Heart right ventricle (tissue), 16 donors: ENCODE results near the gene ACBD7. TPM values are rescaled to one million over a fixed set of nuclear protein-coding genes. Genes with fewer than 3 reads are reported as not detected.

Source experiments
- ATAC-seq, 8 donors: fragments of 200-7000 bp; cut with Tn5 transposase; one replicate each; pipeline ENCODE4 v1.9.1; 2020; ENCODE audit warnings: mild to moderate bottlenecking in 8 of 8, moderate library complexity in 8 of 8, moderate number of reproducible peaks in 1 of 8
- DNase-seq, 2 donors: peaks; one replicate each; pipeline ENCODE4 v3.0.0-alpha.2; 2020
- H3K27ac ChIP-seq, 10 donors: fragments of 200-600 bp; sonication (generic) in 2 of 10; one replicate each; pipeline versions ENCODE4 v1.5.0 to v1.8.0; 2020 to 2022; ENCODE audit warnings: mild to moderate bottlenecking in 3 of 10
- H3K27me3 ChIP-seq, 7 donors: fragments of 200-600 bp; one replicate each; pipeline ENCODE4 v1.8.0; 2021 to 2022; ENCODE audit warnings: mild to moderate bottlenecking in 2 of 7
- H3K36me3 ChIP-seq, 9 donors: fragments of 200-600 bp; sonication (generic) in 1 of 9; one replicate each; pipeline versions ENCODE4 v1.5.0 to v1.8.0; 2020 to 2022; ENCODE audit warnings: mild to moderate bottlenecking in 2 of 9
- H3K4me1 ChIP-seq, 9 donors: fragments of 200-600 bp; sonication (generic) in 1 of 9; one replicate each; pipeline versions ENCODE4 v1.5.0 to v1.8.0; 2020 to 2022; ENCODE audit warnings: mild to moderate bottlenecking in 4 of 9
- H3K4me3 ChIP-seq, 10 donors: fragments of 200-600 bp; sonication (generic) in 2 of 10; one replicate each; pipeline versions ENCODE4 v1.5.0 to v1.8.0; 2020 to 2022; ENCODE audit warnings: mild to moderate bottlenecking in 7 of 10, moderate library complexity in 2 of 10
- H3K9me3 ChIP-seq, 11 donors: fragments of 200-600 bp in 10 of 11; sonication (generic) in 2 of 11; one replicate each; pipeline versions ENCODE4 v1.5.0 to v1.8.0; 2013 to 2022; ENCODE audit warnings: mild to moderate bottlenecking in 2 of 11, control low read depth in 1 of 11, moderate library complexity in 1 of 11
- WGBS, 2 donors: extraction: QIAGEN DNeasy Blood & Tissue Kit; methylation state at CpG; one replicate each; pipeline ENCODE4 v1.1.7; 2013; ENCODE audit warnings: inconsistent platforms in 1 of 2; 5-methylcytosine and 5-hydroxymethylcytosine counted together
- intact Hi-C, 10 donors: fragments of 100-400 bp; cut with DNase I; formaldehyde crosslinking; loops; one replicate each; pipeline versions ENCODE4 v1.11.1 to v1.14.2; 2022
- polyA plus RNA-seq, 2 donors: library from polyadenylated mRNA; stranded (reverse); fragments of 200-250 nt; gene quantifications; one replicate each; pipeline ENCODE4 v1.2.3, GENCODE V29; 2013
- total RNA-seq, 10 donors: library from RNA; stranded (reverse); fragmentation: NEBNext Ultra II Directional in 3 of 10; extraction: Animal tissue kit (Norgen Biotek cat#: 25700) in 3 of 10; gene quantifications; one replicate each; pipeline versions ENCODE4 v1.2.1 to v1.2.4, GENCODE V29; 2021 to 2023
- TF ChIP-seq, protein P1 (sequence below), 9 donors: fragments of 200-600 bp; sonication (generic) in 2 of 9; IDR thresholded peaks; one replicate each; pipeline versions ENCODE4 v1.5.0 to v1.8.0; 2021 to 2022; ENCODE audit warnings: antibody characterized with exemption in 9 of 9, mild to moderate bottlenecking in 5 of 9, moderate library complexity in 1 of 9
- donor health status: Arrhythmogenic right ventricular cardiomyopathy.
- donor health status: ischemic (EF 13 %, LVEDD 7.1; RV severe dilation, severe dysfunction).
- donor health status: healthy with polysubstance abuse.
- donor health status: DM: no; HTN: yes; CAD: no.
- donor health status: DM: no; HTN: no; CAD: no.
- donor health status: ischemic (EF 25% LVEDD 6.9; RV normal size, moderate dysfunction).
- donor health status: ischemic (EF 25% LVEDD 5.7; RV mildly dilated, moderate dysfunction).
- donor health status: healthy.
- donor health status: DM: yes; HTN: yes; CAD: no.
- donor health status: Ischemic cardiomyopathy.
- donor health status: ischemic (EF 35%, LVEDD 5.7; RV mildly dilated, moderate dysfunction).
- donor health status: nonischemic (EF 11% LVEDD 7.7; RV severe dilation, severe dysfunction).
- donor health status: DM: yes; HTN: yes; CAD: no.
- donor health status: PGD.
- donor health status: ischemic (EF 29% LVEDD 5.4; RV normal size, mild dysfunction).
- donor health status: nonischemic (EF 23%, LVEDD 6.1; RV moderate dilation, normal function).

Gene ACBD7
- total and polyA plus RNA-seq, 12 donors: 0.03 to 0.23 TPM; not detected in 10

DNA sequence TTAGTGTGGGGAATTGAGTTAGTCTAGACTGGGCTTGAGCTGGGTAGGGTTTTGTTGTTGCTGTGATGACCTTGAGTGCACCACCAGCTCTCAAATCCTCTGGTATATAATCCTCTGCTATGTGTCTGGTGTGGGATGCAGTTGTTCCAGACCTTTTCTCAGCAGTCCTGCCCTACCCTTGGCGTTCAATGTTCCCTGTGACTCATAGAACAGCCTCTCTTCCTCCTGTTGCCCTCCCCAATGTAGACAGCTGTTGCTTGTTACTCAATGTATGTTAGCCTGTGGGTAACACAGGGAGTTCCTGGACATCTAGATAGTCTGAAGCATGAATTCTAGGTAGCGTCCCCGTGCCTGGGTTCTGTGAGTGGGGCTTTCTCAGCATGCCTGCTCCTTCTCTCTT is 19.8 kb downstream of the ACBD7 start:
- H3K36me3 ChIP-seq: no peaks in the 10 kb centered on the region
- H3K27me3 ChIP-seq: no peaks in the 10 kb centered on the region
- intact Hi-C loops: no loop called here
- no peak overlapping the region for H3K4me3 ChIP-seq
- WGBS, 2 donors: 86 to 90% methylated on average over 3 of the region's 3 CpGs
- no peaks in the 10 kb centered on the region for H3K4me1 ChIP-seq
- no peak for ATAC-seq
- no peak for DNase-seq
- peaks cover 0 to 31% (median 0%) of the 10 kb centered on the region in 11 donors for H3K9me3 ChIP-seq
- TF ChIP-seq, protein P1, sequence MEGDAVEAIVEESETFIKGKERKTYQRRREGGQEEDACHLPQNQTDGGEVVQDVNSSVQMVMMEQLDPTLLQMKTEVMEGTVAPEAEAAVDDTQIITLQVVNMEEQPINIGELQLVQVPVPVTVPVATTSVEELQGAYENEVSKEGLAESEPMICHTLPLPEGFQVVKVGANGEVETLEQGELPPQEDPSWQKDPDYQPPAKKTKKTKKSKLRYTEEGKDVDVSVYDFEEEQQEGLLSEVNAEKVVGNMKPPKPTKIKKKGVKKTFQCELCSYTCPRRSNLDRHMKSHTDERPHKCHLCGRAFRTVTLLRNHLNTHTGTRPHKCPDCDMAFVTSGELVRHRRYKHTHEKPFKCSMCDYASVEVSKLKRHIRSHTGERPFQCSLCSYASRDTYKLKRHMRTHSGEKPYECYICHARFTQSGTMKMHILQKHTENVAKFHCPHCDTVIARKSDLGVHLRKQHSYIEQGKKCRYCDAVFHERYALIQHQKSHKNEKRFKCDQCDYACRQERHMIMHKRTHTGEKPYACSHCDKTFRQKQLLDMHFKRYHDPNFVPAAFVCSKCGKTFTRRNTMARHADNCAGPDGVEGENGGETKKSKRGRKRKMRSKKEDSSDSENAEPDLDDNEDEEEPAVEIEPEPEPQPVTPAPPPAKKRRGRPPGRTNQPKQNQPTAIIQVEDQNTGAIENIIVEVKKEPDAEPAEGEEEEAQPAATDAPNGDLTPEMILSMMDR (IDR thresholded peaks at IDR 0.05): no peak
- no peak overlapping the region for H3K27ac ChIP-seq

DNA sequence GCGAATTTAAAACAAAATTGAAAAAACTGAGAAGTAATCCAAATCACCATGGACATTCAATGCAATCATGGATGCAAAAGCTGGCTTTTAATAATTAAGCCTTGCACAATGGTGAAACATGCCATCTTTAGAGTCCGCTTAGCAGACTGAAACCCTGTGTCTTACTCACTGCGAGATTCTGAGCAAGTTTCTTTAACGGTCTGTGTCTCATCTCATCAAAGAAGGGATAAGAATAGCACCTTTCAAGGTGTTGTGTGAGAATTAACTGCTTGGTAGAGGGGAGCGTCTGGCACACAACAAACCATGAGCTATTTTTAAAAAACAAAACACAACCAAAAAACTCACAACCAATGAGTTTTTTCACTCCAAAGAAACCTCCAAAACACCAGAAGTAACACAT is 21.4 kb downstream of the ACBD7 start:
- H3K4me1 ChIP-seq: no peaks in the 10 kb centered on the region
- H3K4me3 ChIP-seq: no peak overlapping the region
- H3K9me3 ChIP-seq: peaks cover 0 to 22% (median 0%) of the 10 kb centered on the region in 11 donors
- ATAC-seq (no peak), DNase-seq (no peak)
- peaks cover 0 to 7% (median 0%) of the 10 kb centered on the region in 7 donors for H3K27me3 ChIP-seq
- H3K36me3 ChIP-seq: no peaks in the 10 kb centered on the region
- WGBS, 2 donors: 83 to 91% methylated on average over 5 of the region's 5 CpGs
- intact Hi-C loops: no loop called here
- H3K27ac ChIP-seq: no peak overlapping the region
- TF ChIP-seq, protein P1 (IDR thresholded peaks at IDR 0.05): no peak

DNA sequence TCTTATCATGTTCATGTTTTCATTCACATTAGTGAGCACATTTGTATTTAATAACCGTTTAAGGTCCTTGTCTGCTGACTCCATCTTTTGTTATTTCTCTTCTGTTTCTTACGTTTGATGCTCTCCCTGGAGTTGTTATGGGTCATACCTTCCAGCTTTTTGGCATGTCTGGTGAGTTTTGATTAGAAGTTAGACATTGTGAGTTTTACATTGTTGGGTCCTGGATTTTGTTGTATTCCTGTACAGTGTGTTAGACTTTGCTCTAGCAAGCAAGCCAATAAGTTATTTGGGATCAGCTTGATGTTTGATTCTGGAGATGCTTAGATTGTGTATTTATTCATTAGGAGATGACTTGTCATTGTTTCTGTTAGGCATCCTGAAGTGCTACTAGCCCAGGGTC is 27.9 kb downstream of the ACBD7 start:
- intact Hi-C loops: no loop called here
- WGBS, 2 donors: 77 to 85% methylated on average over 2 of the region's 2 CpGs
- H3K9me3 ChIP-seq: peaks cover 0 to 35% (median 9%) of the 10 kb centered on the region in 11 donors
- no peak overlapping the region for H3K4me3 ChIP-seq
- H3K27me3 ChIP-seq: peaks cover 0 to 7% (median 0%) of the 10 kb centered on the region in 7 donors
- TF ChIP-seq, protein P1 (IDR thresholded peaks at IDR 0.05): no peak
- H3K4me1 ChIP-seq: no peaks in the 10 kb centered on the region
- DNase-seq: no peak
- ATAC-seq: no peak
- H3K36me3 ChIP-seq: no peaks in the 10 kb centered on the region
- H3K27ac ChIP-seq: no peak overlapping the region

DNA sequence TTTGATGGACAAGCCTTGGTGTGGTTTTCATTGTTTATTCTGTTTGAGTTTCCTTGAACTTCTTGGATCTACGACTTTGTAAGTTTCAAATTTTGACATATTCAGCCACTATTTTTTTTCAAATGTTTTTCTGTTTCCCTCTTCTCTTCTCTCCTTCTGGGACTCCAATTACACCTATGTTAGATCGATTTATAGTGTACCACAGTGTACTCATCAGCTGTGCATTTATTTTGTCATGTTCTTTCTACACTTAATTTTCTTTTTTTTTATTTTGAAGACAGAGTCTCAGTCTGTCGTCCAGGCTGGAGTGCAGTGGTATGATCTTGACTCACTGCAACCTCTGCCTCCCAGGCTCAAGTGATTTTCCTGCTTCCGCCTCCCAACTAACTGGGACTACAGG is 28.7 kb downstream of the ACBD7 start:
- ATAC-seq (no peak), DNase-seq (no peak)
- H3K4me3 ChIP-seq: no peak overlapping the region
- H3K27me3 ChIP-seq: peaks cover 0 to 7% (median 0%) of the 10 kb centered on the region in 7 donors
- no peaks in the 10 kb centered on the region for H3K4me1 ChIP-seq
- no peaks in the 10 kb centered on the region for H3K36me3 ChIP-seq
- intact Hi-C loops: no loop called here
- no peak overlapping the region for H3K27ac ChIP-seq
- TF ChIP-seq, protein P1 (IDR thresholded peaks at IDR 0.05): no peak
- 71 to 90% methylated on average over 4 of the region's 4 CpGs for WGBS, 2 donors
- H3K9me3 ChIP-seq: peaks cover 0 to 29% (median 9%) of the 10 kb centered on the region in 11 donors
